ENCODE measurements around the gene CLPTM1L. TPM values are rescaled to one million over a fixed set of nuclear protein-coding genes. Genes with fewer than 3 reads are reported as not detected.
A peak's percentile ranks its signal among the peaks of the same experiment; 100 is the strongest.

Gene CLPTM1L
- polyA plus RNA-seq, 3 donors: 14.1 to 76.2 (median 35.0) TPM

DNA sequence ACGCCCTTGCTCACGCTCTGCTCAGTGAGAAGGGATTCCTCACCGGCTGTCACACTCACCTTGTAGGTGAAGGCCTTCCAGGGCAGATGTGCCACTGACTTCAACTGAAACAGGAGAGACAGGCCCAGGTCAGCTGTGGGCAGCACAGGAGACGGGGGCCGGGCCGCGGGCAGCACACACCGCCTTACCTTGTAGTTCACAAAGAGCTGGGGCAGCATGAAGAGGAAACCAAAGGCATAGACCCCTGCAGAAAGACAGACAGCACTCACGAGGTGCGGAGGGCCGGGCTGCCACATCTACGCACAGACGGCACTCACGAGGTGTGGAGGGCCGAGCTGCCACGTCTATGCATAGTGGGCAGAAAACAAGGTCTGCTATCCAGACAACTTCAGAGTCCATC, 23.3 kb downstream of the CLPTM1L start:
- H3K4me1 Mint-ChIP-seq: peaks cover 1% of the 10 kb centered on the region
- H3K4me3 Mint-ChIP-seq: no peak overlapping the region
- H3K27ac Mint-ChIP-seq: peak overlapping the region in 1 of 7 donors; percentile 27
- no peaks in the 10 kb centered on the region for H3K9me3 ChIP-seq (replicated peaks in 1 of 2; ENCODE audit: control insufficient read depth in 1 of 2, insufficient read depth in 1 of 2, low read length in 2 of 2)
- TF ChIP-seq, protein P1, sequence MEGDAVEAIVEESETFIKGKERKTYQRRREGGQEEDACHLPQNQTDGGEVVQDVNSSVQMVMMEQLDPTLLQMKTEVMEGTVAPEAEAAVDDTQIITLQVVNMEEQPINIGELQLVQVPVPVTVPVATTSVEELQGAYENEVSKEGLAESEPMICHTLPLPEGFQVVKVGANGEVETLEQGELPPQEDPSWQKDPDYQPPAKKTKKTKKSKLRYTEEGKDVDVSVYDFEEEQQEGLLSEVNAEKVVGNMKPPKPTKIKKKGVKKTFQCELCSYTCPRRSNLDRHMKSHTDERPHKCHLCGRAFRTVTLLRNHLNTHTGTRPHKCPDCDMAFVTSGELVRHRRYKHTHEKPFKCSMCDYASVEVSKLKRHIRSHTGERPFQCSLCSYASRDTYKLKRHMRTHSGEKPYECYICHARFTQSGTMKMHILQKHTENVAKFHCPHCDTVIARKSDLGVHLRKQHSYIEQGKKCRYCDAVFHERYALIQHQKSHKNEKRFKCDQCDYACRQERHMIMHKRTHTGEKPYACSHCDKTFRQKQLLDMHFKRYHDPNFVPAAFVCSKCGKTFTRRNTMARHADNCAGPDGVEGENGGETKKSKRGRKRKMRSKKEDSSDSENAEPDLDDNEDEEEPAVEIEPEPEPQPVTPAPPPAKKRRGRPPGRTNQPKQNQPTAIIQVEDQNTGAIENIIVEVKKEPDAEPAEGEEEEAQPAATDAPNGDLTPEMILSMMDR (IDR thresholded peaks at IDR 0.05): no peak
- WGBS (ENCODE audit: insufficient coverage): over 99% methylated on average over 16 of the region's 16 CpGs
- H2AFZ ChIP-seq (ENCODE audit: insufficient read depth, low read depth, low read length, poor library complexity, severe bottlenecking): no peak overlapping the region
- intact Hi-C loops (cut with micrococcal nuclease): no loop called here
- H3K9ac ChIP-seq (ENCODE audit: insufficient read depth, low read length, poor library complexity, severe bottlenecking): no peak overlapping the region
- no peak for DNase-seq
- peaks cover 82 to 94% of the 10 kb centered on the region in 2 donors for H3K36me3 Mint-ChIP-seq
- no peaks in the 10 kb centered on the region for H3K9me3 Mint-ChIP-seq
- H3K36me3 ChIP-seq (replicated peaks in 1 of 2; ENCODE audit: control insufficient read depth in 1 of 2, insufficient read depth in 2 of 2, low read length in 2 of 2): peaks cover 86 to 98% of the 10 kb centered on the region in 2 donors
- H3K4me3 ChIP-seq (replicated peaks in 1 of 3; ENCODE audit: low read depth in 2 of 3, low read length in 3 of 3): no peak overlapping the region
- H4K20me1 ChIP-seq (ENCODE audit: insufficient read depth, low read length): no peaks in the 10 kb centered on the region
- peaks cover 0 to 3% (median under 1%) of the 10 kb centered on the region in 3 donors for H3K27me3 Mint-ChIP-seq (ENCODE audit: low read depth in 3 of 3)
- H3K79me2 ChIP-seq (ENCODE audit: insufficient read depth, low read length): no peaks in the 10 kb centered on the region
- H3K4me1 ChIP-seq (ENCODE audit: control insufficient read depth in 1 of 2, insufficient read depth in 2 of 2, low read length in 2 of 2): peaks cover 0 to under 1% of the 10 kb centered on the region in 2 donors
- no peaks in the 10 kb centered on the region for H3K27me3 ChIP-seq (ENCODE audit: control insufficient read depth in 2 of 2, insufficient read depth in 2 of 2, low read length in 2 of 2)
- H3K27ac ChIP-seq (ENCODE audit: low read depth in 1 of 2, low read length in 2 of 2): no peak overlapping the region
- no peak overlapping the region for H3K4me2 ChIP-seq (replicated peaks; ENCODE audit: extremely low read depth, low read length, poor library complexity, severe bottlenecking)

DNA sequence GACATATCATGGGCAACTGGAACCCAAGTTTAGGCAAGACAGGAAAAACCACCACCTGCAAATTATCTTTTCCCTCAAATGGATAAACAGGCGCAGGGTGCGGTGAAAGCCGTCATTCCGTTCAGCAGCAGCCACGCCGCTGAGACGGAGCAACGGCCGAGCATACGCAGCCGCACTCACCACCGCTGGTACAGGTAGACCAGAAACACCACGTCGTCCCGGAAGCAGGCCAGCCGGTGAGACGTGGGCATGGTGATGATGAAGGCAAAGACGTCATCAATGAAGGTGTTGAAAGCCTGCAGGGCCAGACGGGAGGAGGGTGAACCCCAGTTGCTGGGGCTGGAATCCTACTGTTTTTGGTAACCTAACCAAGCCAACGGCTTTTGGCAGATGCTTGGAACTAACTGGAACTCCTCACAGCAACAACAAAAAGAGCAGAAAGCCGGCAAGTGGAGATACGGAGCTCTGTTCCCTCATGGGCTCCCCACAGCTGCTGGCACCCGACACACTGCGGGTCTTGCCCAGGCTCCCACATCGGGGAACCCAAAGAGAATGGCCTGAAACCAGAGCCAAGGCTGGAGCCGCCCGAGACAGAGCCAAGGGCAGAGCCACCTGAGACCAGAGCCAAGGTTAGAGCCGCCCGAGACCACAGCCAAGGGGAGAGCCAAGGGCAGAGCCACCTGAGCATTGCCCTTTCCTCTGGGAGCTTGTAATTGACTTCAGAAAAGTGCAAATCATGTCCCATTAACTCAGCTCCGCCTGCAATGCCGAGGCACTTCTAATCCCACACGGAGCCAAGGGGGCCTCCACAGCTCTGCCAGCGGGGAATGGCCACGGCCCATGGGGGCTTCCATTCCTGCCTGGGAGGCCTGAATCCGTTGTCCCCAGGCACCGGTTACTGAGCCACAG, 24.2 kb downstream of the CLPTM1L start:
- TF ChIP-seq, protein P1 (IDR thresholded peaks at IDR 0.05): no peak

More for the DNA sequence above, 24.2 kb downstream of the CLPTM1L start:
- no peak overlapping the region for H3K4me3 Mint-ChIP-seq
- DNase-seq: no peak
- peaks cover 10% of the 10 kb centered on the region for H3K4me1 Mint-ChIP-seq
- H3K27me3 Mint-ChIP-seq (ENCODE audit: low read depth in 3 of 3): peaks cover 6 to 12% (median 9%) of the 10 kb centered on the region in 3 donors
- no peak overlapping the region for H3K27ac ChIP-seq (ENCODE audit: low read depth in 1 of 2, low read length in 2 of 2)
- H3K4me1 ChIP-seq (ENCODE audit: control insufficient read depth in 1 of 2, insufficient read depth in 2 of 2, low read length in 2 of 2): peaks cover 5 to 9% of the 10 kb centered on the region in 2 donors
- no peak overlapping the region for H3K4me2 ChIP-seq (replicated peaks; ENCODE audit: extremely low read depth, low read length, poor library complexity, severe bottlenecking)
- peaks cover 0 to 7% of the 10 kb centered on the region in 2 donors for H3K27me3 ChIP-seq (ENCODE audit: control insufficient read depth in 2 of 2, insufficient read depth in 2 of 2, low read length in 2 of 2)
- no peak overlapping the region for H3K4me3 ChIP-seq (replicated peaks in 1 of 3; ENCODE audit: low read depth in 2 of 3, low read length in 3 of 3)
- intact Hi-C loops (cut with micrococcal nuclease): no loop called here
- H3K36me3 ChIP-seq (replicated peaks in 1 of 2; ENCODE audit: control insufficient read depth in 1 of 2, insufficient read depth in 2 of 2, low read length in 2 of 2): peaks cover 82 to 89% of the 10 kb centered on the region in 2 donors
- H2AFZ ChIP-seq (ENCODE audit: insufficient read depth, low read depth, low read length, poor library complexity, severe bottlenecking): no peak overlapping the region
- H3K79me2 ChIP-seq (ENCODE audit: insufficient read depth, low read length): no peaks in the 10 kb centered on the region
- H3K9me3 Mint-ChIP-seq: no peaks in the 10 kb centered on the region
- WGBS (ENCODE audit: insufficient coverage): 95% methylated on average over 32 of the region's 36 CpGs
- no peak overlapping the region for H3K27ac Mint-ChIP-seq
- H3K9me3 ChIP-seq (replicated peaks in 1 of 2; ENCODE audit: control insufficient read depth in 1 of 2, insufficient read depth in 1 of 2, low read length in 2 of 2): no peaks in the 10 kb centered on the region
- H3K9ac ChIP-seq (ENCODE audit: insufficient read depth, low read length, poor library complexity, severe bottlenecking): no peak overlapping the region
- peaks cover 74 to 87% of the 10 kb centered on the region in 2 donors for H3K36me3 Mint-ChIP-seq
- H4K20me1 ChIP-seq (ENCODE audit: insufficient read depth, low read length): no peaks in the 10 kb centered on the region
